GM12874 (cell line): Measurements from ENCODE around the gene FAXDC2.

Source experiments
- TF ChIP-seq, protein P1 (sequence below): IDR thresholded peaks from 2 replicates; pipeline ENCODE4 v1.5.1; 2011; ENCODE audit warnings: low read depth, mild to moderate bottlenecking, control low read depth, low read length, moderate library complexity; ENCODE audit not compliant: insufficient read depth

FAXDC2 gene

DNA sequence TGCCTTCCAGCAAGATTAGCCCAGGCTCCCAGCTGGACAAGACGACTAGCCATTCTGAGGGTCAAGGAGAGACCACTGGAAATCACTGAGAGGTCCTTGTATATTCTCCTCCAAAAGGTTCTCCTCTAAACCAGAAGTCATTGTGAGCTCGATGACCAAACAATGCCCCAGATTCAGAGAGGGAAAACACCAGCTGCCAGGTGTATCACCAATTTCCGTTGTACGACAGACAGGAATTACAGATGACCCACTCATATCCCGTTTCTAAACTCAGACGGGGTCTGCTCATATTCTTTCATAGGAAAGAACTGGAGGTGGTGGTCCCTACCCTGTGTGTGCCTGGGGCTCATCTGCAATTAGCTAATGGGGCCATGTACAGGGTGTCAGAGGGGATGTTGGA is 14.2 kb downstream of the FAXDC2 start:
- TF ChIP-seq, protein P1, sequence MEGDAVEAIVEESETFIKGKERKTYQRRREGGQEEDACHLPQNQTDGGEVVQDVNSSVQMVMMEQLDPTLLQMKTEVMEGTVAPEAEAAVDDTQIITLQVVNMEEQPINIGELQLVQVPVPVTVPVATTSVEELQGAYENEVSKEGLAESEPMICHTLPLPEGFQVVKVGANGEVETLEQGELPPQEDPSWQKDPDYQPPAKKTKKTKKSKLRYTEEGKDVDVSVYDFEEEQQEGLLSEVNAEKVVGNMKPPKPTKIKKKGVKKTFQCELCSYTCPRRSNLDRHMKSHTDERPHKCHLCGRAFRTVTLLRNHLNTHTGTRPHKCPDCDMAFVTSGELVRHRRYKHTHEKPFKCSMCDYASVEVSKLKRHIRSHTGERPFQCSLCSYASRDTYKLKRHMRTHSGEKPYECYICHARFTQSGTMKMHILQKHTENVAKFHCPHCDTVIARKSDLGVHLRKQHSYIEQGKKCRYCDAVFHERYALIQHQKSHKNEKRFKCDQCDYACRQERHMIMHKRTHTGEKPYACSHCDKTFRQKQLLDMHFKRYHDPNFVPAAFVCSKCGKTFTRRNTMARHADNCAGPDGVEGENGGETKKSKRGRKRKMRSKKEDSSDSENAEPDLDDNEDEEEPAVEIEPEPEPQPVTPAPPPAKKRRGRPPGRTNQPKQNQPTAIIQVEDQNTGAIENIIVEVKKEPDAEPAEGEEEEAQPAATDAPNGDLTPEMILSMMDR = no peak

DNA sequence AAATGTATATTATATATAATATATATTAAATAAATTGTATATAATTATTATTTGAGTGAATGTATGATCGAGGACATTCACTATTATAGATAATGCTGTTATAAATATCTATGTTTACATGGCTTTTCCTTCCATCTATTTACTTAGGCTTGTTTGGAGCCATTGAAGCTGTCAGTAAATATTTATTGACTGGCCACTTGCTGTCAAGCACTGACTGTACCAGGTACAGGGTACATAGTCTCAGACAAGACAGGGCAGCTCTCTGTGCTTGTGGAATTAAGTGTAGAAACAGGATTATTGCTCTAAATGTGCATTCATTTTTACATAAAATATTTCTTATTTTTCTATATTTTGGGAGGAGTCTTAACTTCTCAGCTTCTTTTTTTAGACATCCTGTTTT is 16.4 kb downstream of the FAXDC2 start:
- TF ChIP-seq, protein P1 = no peak

DNA sequence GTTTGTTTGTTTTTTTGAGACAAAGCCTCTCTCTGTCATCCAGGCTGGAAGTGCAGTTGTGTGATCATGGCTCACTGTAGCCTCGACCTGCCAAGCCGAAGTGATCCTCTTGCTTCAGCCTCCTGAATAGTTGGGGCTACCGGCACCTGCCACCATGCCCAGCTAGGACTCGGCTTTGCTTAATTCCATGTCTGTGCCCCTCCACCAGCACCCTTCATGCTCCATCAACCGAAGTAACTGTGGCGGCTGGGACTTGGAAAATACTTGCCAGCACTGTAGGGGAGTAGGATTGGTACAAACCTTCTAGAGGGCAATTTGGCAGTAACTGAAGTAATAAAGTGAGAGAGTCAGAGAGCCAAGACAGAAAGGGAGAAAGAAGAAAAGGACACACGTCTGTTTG is 19.0 kb downstream of the FAXDC2 start:
- TF ChIP-seq, protein P1 = no peak

DNA sequence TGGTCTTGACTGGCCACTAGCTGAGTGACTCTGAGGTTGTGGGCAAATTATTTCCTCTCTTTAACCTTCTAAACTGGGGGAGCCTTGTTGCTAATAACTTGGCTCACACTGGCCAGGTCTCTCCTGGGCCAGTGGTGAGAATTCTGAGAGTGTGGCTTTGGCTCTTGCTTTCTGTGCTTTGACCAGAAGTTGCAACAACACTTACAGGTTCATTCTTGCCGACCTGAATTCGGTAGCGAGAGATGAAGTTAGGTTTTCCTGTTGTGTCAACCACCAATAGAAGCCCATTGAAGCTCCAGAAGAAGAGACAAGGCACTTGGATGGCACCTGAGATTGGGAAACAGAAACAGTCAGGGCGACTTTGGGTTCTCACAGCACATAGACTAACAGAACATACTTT is 19.8 kb downstream of the FAXDC2 start:
- TF ChIP-seq, protein P1 = no peak

DNA sequence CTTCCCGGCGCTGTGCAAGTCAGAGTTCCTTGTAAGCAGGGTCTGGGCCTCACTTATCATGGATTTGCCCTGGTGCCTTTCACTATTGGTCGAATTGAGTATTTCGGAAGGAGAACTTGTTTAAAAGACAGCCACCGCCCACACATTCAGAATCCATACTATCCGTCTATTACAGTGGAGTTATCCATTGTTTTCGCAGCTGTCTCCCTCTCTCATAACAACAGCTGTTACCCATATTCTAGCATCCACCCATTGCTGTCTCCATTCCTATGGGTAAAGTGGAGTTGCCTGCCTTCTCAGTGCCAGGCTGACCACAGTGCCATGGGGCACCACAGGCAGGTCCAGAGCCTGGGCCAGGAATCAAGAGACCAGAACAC is 20.2 kb downstream of the FAXDC2 start:
- TF ChIP-seq, protein P1 = no peak

DNA sequence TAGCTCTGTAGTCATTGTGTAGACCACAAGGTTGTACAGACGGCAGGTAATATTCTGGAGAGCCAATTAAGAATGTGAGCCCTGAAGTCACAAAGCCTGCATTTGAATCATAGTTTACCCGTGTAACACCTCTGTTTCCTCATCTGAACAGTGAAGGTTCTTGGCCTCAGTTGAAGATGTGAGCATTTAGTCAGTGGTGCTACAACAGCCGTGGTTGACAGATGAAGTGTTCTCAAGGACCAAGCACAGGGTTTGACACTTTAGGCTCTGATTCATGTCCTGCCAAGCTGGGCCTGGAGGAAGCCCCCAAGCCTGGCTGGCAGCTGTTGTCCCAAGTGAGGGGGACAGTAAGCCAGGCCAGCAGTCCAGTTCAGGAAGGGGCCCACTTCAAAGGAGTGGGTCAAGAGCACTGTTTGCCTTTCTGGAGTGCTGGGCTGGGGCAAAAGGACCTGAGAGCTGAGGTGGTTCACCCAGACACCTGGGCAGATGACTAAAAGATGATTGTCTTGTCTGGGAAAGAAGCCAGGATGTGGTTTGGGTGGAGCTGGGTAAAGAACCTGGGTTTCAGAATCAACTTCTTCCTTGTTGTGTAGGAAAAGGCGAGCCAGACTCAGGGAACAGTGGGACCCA is 20.7 kb downstream of the FAXDC2 start:
- TF ChIP-seq, protein P1 = no peak

DNA sequence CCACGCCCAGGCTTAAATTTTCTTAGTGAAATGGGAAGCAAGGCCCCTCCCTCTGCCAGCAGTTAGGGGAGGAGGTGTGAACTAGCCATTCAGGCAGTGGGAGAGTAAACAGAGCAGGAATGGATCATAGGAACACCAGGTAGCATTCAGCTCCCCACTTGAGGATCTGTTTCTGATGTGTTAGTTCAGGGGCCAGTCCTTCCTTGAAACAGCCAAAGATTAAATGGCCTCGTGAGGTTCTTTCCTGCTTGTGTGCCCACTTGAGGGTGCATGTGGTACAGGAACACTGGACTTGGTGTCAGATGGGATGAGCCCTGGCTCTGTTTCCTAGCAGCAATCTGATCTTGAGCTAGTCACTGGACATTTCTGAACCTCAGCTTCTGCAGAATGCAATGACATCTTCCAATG is 21.2 kb downstream of the FAXDC2 start:
- TF ChIP-seq, protein P1 = no peak
